Stimulated activated naive CD8-positive, alpha-beta T cell treated with anti-CD3 and anti-CD28 coated beads, Interleukin-15, amount 100 ng/mL, for 72 hours (primary cell): ENCODE data around the gene DUSP3.

ENCODE experiments used
- ATAC-seq: fragments of 150-1000 bp; cut with Tn5 transposase; 2 replicates; pipeline ENCODE4 v1.10.0; 2021; ENCODE audit warnings: mild to moderate bottlenecking, moderate library complexity
- DNase-seq, 2 donors: peaks; one replicate each; pipeline ENCODE4 v3.0.0; 2021 to 2022
- H3K27ac Mint-ChIP-seq, 2 donors: one replicate each; pipeline ENCODE4 v1.8.0; 2022; ENCODE audit warnings: mild to moderate bottlenecking in 2 of 2, mixed read lengths in 2 of 2, moderate library complexity in 2 of 2
- H3K27me3 Mint-ChIP-seq: one replicate; pipeline ENCODE4 v1.8.0; 2022; ENCODE audit warnings: mixed read lengths
- H3K4me1 Mint-ChIP-seq: one replicate; pipeline ENCODE4 v1.8.0; 2022; ENCODE audit warnings: mild to moderate bottlenecking, mixed read lengths
- H3K4me3 Mint-ChIP-seq, 2 donors: one replicate each; pipeline ENCODE4 v1.8.0; 2022; ENCODE audit warnings: mild to moderate bottlenecking in 2 of 2, mixed read lengths in 2 of 2, moderate library complexity in 1 of 2
- H3K9me3 Mint-ChIP-seq, 2 donors: one replicate each; pipeline ENCODE4 v1.8.0; 2022; ENCODE audit warnings: mixed read lengths in 2 of 2

DUSP3 gene

DNA sequence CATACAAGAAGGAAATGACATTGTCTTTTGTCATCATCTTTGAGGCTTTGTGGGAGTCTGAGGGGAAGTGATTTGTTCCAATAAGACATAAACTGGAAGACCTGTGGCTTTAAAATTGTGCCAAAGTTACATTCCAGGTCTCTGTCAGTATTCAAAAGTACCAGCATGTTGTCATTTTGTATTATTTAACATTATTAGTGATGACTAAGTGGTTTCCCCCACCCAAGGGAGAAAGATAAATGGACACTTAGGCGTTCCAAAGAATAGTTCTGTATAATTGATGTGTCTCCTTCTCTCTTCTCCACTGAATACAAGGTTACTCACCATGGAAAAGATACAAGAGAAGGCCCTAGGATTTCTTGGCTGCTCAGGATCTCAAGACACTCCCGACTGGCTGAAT is 5.3 kb upstream of the DUSP3 start:
- Mint-ChIP-seq H3K27me3 (peaks cover 49% of the 10 kb centered on the region), H3K27ac (no peak overlapping the region), H3K4me3 (no peak overlapping the region), H3K9me3 (no peaks in the 10 kb centered on the region), H3K4me1 (peaks cover 9% of the 10 kb centered on the region)
- DNase-seq (no peak), ATAC-seq (no peak)

DNA sequence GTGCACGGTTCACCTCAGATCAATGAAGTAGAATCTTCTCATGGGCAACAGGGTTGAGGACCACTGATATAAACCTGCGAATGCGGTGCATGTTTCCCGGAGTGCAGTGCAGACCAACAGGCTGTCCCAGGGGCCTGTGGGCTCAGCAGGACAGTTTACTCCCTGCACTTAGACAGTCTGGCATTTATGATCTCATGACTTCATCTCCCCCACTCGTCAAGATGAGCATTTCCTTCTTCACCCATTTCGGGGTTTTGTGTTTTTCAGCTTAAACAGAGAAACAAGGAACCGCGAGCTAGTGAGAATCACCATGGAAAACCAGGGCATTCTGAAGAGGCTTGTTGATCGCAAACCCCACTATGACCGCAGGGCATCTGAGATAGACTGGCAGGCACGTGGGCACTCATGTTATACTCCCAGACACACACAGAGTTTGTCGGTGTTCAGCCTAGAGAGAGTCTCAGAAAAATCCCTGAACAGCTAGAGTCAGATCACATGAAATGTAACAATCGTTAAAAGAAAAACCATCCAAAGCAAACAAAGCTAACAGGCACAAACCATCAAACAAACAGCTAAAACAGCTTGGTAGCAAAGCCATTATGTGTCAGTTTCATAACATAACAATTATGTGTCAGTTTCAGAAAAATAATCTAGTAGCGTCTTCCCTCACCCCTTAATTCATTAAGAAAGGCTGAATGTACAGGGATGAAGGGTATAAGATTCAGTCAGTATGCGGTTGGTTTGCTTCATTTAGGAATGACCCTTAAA is 4.3 kb upstream of the DUSP3 start:
- ATAC-seq, result no peak
- H3K4me3 Mint-ChIP-seq, result no peak overlapping the region
- DNase-seq, result no peak
- no peaks in the 10 kb centered on the region for H3K9me3 Mint-ChIP-seq
- H3K27ac Mint-ChIP-seq, result no peak overlapping the region
- H3K4me1 Mint-ChIP-seq, result peaks cover 10% of the 10 kb centered on the region
- peaks cover 51% of the 10 kb centered on the region for H3K27me3 Mint-ChIP-seq

DNA sequence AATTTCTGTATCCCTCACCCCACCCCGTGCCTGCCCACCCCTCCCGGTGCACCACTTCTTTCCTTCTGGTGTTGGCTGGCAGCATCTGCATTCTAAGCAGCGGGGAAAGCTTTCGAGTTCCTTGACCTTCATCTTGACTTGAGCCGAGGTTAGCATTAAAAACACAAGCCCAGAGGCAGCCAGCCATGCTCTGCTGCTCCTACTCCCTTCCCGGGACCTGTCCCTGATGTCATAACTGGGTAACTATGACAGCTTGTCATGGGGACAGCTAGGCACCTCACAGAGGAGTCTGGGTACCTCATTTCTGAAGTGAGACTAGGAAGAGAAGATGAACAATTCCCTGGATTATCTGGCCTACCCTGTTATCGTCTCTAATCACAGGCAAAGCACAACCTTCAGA is 1.4 kb upstream of the DUSP3 start, which contains the start of gene CFAP97D1:
Gene CFAP97D1, plus strand, starts transcription at position 301 of the 400 bp plus-strand sequence. Its CDS starts 28 bp downstream, at position 329.
- ATAC-seq (no peak), DNase-seq (no peak)
- Mint-ChIP-seq H3K4me1 (peaks cover 14% of the 10 kb centered on the region), H3K27ac (no peak within 1 kb of the TSS), H3K27me3 (peaks cover 51% of the 10 kb centered on the region), H3K4me3 (peak within 1 kb of the TSS; percentile 72 to 85), H3K9me3 (no peaks in the 10 kb centered on the region)

DNA sequence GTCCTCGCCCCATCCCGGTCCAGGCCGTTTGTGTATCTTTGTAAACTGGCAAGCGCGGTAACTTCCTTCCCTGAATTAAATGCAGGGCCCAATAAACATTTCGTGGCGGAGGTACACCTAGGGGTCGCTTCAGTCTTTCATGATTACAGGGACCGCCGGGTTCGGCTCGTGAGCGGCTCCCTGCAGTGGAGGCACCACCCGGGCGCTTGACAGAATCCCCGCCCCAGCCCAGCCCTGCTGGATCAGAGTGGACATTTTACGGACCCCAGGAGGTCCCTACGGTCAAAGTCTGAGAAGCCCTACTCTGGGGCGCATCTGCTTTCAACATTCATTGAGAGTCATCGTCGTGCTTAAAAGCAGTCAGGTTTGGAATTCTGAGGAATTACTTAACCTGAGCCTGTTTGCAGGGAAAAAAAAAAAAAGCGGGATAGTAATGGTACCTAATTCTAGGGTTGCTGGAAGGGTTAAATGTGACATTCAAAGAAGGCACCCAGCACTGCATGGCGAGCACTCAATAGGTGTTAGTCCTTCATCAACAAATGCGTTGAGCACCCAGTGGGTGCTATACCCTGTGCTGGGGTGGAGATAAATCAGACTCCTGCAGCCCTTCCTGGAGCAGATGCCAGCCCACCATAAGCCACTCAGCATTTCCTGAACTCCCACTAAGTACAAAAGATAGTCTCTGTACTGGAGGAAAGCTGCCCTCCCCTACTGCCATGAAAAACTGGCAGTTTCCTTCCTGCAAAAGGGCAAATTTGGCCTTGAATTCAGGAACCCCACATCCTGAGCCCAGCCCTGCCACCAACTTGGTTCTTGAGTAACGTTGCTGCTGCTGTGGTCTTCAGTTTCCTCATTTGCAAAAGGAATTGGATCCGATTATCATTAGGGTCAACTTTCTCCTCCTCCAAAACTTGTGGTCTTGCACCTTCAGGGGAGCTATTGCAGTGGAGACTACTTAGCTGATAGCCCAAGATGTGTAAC is 658 bp upstream of the DUSP3 start:
- Mint-ChIP-seq H3K9me3 (no peaks in the 10 kb centered on the region), H3K27ac (no peak overlapping the region), H3K4me3 (peak overlapping the region; percentile 72 to 85), H3K27me3 (peaks cover 51% of the 10 kb centered on the region), H3K4me1 (peaks cover 14% of the 10 kb centered on the region)
- ATAC-seq, result peak; percentile 65
- no peak for DNase-seq

DNA sequence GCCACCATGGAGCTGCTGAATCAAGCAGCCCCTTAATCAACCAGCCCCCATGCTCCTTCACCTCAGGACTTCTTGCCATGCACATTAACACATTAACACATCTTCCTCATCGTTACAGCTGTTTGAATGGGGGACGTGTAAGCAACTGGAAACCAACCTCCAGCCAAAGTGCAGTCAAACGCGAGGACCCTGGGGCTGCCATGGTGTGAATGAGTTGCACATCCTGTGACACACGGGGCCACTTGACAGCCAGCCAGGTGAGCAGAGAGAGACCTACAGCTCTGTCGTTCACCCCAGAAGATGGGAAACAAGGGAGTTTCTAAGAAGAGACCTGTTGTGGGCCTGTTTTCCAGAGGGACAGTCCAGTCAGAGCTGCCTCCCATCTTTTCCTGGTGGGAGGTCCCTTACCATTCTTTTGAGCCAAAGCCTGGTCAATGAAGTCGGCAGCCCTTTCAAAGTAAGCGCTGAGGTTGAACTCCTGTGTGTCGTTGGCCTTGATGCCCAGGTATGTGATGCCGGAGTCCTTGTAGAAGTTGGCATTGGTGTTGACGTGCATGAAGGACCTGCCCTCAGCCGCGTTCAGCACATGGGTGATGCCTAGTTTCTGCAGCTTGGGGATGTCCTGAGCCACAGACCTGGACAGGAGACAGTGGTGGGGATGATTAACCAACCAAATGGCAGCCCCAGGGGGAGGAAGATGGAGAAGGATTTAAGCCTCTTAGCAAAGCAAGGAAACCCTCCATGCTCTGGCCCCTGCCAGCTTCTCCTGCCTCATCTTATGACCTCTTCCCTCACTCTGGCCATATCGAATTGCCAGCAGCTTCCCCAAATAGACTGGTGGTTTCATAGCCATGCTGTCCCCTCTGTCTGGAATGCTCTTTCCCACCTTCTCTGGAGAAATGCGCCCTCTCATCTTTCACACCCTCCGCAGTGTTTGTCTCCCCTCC is 4.2 kb downstream of the DUSP3 start:
- H3K27ac Mint-ChIP-seq, result peak overlapping the region in 1 of 2 donors; percentile 57
- no peak for ATAC-seq

DNA sequence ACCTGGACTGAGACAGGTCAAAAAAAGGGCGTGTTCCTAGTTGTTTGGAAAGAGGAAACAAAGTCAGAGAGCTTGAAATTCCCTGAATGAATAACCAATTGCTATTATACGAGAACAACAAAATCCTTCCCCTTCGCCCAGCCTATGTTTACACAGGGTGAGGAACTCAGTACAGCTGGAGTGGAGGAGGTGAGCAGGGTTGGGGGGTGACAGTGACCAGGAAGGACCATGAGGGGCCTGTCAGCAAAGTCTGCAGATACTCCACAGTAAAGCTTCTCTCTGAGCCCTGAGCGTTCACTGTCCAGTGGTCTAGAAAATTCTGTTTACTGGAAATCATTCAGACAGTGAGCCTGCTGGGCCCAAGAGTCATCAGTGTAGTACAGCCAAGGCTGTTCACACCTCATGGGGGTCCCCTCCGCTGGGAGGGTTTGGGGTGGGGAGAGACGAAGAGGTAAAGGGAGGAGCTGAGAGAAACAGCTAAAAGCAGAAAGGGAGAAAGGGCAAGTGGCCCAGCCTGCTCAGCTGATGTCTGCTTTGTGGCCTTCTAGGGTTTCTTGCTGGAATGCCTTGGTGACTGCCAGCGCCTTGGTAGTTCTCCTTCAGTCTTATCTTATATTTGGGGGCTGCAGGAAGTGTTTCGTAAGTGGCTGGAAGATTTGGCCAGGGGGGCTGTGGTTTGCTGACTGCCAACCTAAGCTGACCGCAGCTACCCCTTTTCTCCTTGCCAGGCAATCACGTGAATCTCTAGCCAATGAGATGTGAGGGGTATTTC is 5.7 kb downstream of the DUSP3 start:
- H3K9me3 Mint-ChIP-seq, result no peaks in the 10 kb centered on the region
- no peak for DNase-seq
- H3K4me3 Mint-ChIP-seq, result no peak overlapping the region
- ATAC-seq, result no peak
- peak overlapping the region in 1 of 2 donors; percentile 23 for H3K27ac Mint-ChIP-seq
- peaks cover 13% of the 10 kb centered on the region for H3K4me1 Mint-ChIP-seq
- no peaks in the 10 kb centered on the region for H3K27me3 Mint-ChIP-seq

More for the DNA sequence above, 4.2 kb downstream of the DUSP3 start:
- Mint-ChIP-seq H3K9me3 (no peaks in the 10 kb centered on the region), H3K4me3 (no peak overlapping the region), H3K27me3 (peaks cover 7% of the 10 kb centered on the region), H3K4me1 (peaks cover 19% of the 10 kb centered on the region)
- no peak for DNase-seq

DNA sequence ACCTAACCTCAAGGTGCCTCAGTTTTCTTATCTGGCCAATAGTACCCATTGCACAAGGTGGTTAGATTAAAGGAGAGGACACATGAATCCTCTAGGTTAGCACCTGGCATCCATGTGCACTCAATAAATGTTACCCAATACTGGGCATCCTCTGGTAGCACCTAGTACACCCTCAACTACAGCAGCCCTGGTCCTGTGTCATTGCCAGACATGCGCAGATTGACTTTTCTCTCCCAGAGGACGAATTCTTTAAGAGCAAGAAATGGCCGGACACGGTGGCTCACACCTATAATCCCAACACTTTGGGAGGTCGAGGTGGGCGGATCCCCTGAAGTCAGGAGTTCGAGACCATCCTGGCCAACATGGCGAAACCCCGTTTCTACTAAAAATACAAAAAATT is 7.3 kb downstream of the DUSP3 start:
- ATAC-seq, result no peak
- no peak overlapping the region for H3K27ac Mint-ChIP-seq
- no peak overlapping the region for H3K4me3 Mint-ChIP-seq
- no peak for DNase-seq
- H3K9me3 Mint-ChIP-seq, result no peaks in the 10 kb centered on the region
- H3K27me3 Mint-ChIP-seq, result no peaks in the 10 kb centered on the region
- peaks cover 9% of the 10 kb centered on the region for H3K4me1 Mint-ChIP-seq

DNA sequence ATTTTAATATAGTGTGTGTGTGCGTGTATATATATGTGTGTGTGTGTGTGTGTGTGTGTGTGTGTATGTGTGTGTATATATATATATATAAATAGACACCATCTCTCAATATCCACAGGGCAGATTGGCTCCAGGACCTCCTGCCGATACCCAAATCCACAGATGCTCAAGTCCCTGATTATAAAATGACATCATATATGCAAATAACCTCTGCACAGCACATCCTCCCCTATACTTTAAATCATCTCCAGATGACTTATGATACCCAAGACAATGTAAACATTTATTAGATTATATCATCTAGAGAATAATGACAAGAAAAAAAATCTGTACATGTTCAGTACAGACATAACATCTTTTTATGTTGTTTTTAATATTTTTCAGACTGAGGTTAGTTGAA is 7.8 kb downstream of the DUSP3 start:
- no peaks in the 10 kb centered on the region for H3K9me3 Mint-ChIP-seq

DNA sequence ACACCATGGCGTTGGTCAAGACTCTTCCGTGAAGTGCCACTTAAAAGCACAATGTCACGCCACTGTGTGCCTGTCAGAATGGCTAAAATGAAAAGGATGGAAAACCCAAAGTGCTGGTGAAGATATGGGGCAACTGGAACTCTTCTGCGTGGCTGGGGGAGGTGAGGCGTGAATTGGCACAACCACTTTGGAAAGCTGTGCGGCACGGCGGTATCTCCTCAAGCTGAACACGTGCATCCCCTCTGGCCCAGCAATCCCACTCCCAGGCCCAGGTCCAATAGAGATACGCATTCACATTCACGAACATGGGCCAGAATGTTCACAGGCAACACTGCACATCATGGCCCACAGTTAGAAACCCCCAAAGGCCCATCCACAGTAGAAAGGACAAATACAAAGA is 8.9 kb downstream of the DUSP3 start:
- Mint-ChIP-seq H3K9me3 (no peaks in the 10 kb centered on the region), H3K27ac (no peak overlapping the region), H3K4me1 (peaks cover 9% of the 10 kb centered on the region), H3K27me3 (no peaks in the 10 kb centered on the region), H3K4me3 (no peak overlapping the region)
- ATAC-seq, result no peak
- DNase-seq, result no peak

More for the DNA sequence above, 7.8 kb downstream of the DUSP3 start:
- Mint-ChIP-seq H3K27ac (no peak overlapping the region), H3K27me3 (no peaks in the 10 kb centered on the region), H3K4me3 (no peak overlapping the region), H3K4me1 (peaks cover 9% of the 10 kb centered on the region)
- DNase-seq, result no peak
- ATAC-seq, result no peak

DNA sequence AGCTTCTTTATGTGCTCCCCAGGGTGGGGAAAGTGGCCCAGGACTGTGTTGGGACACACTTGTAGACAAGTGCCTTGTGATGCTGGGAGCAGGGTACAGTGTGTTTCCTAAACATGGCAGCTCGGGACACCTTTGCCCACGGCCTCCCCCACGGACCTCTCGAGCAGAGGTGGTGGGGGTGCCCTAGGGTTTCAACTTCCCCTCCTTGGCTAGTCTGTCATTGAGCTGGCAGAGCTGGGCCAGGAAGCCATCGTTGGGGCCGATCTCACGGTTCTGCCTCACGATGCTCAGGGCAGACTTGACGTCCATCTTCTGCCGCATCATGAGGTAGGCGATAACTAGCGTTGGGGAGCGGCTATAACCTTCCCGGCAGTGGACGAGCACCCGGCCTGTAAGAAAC is 9.4 kb downstream of the DUSP3 start:
- H3K4me3 Mint-ChIP-seq, result no peak overlapping the region
- DNase-seq (no peak), ATAC-seq (no peak)
- H3K9me3 Mint-ChIP-seq, result no peaks in the 10 kb centered on the region
- no peak overlapping the region for H3K27ac Mint-ChIP-seq
- no peaks in the 10 kb centered on the region for H3K27me3 Mint-ChIP-seq
- H3K4me1 Mint-ChIP-seq, result peaks cover 9% of the 10 kb centered on the region

DNA sequence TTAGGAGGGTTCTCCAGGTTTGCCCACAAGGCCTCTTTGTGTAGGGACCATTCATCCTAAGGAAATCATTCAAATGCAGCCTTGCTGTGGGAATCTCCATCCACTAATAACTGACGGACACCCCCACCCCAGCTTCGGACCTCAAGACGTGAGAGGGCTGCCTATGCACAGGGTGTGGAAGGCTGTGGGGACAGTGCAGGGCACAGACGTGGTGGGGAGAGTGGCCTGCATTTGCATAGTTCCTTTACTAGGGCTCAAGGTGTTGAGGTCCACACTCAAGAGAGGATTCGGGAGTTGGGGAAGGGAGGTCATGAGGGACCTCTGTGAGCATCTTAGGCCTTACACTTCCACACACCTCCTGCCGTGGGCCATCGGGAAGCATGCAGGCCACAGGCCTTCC is 9.8 kb downstream of the DUSP3 start:
- DNase-seq (no peak), ATAC-seq (no peak)
- Mint-ChIP-seq H3K4me1 (peaks cover 9% of the 10 kb centered on the region), H3K4me3 (no peak overlapping the region), H3K27ac (no peak overlapping the region), H3K9me3 (no peaks in the 10 kb centered on the region), H3K27me3 (no peaks in the 10 kb centered on the region)

DNA sequence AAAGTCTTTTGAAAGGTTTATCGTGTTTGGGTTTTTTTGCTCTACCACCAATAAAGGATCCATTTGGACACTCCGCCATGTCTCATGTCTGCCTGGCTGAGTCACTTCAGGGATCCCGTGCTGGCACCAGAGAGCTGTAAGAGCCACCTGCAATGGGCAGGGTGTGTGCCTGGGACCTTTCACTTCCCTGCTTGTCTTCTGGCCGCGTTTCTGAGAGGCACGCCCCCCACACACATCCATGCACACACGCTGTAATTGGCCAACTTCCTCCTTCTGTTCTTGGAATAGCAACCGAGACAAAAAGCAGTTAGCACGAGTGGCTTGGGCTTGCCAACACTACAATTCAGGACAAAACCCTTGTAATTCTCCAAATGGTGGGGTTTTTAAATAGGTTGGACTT is 10.4 kb downstream of the DUSP3 start:
- Mint-ChIP-seq H3K4me1 (peaks cover 3% of the 10 kb centered on the region), H3K9me3 (no peaks in the 10 kb centered on the region), H3K4me3 (no peak overlapping the region), H3K27me3 (no peaks in the 10 kb centered on the region), H3K27ac (no peak overlapping the region)
- ATAC-seq (no peak), DNase-seq (no peak)

DNA sequence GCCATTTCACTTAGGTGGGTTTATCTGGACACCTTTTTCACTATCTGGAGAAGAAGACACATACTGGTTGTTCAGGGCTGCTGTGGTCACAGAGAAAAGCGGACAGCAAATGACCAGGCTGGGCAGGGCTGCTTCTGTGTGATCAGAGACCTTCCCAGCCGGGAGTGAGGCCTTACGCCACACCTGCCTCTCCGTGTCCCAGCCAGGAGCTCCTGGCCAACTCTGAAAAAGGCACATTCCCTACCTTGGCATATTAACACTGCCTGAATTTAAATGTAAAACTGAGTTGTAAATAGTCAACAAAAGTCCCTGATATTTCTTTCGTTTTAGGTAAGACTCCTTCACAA is 11.1 kb downstream of the DUSP3 start:
- Mint-ChIP-seq H3K4me3 (no peak overlapping the region), H3K27ac (peak overlapping the region in 1 of 2 donors; percentile 27), H3K9me3 (no peaks in the 10 kb centered on the region), H3K4me1 (no peaks in the 10 kb centered on the region), H3K27me3 (no peaks in the 10 kb centered on the region)
- ATAC-seq (no peak), DNase-seq (no peak)

DNA sequence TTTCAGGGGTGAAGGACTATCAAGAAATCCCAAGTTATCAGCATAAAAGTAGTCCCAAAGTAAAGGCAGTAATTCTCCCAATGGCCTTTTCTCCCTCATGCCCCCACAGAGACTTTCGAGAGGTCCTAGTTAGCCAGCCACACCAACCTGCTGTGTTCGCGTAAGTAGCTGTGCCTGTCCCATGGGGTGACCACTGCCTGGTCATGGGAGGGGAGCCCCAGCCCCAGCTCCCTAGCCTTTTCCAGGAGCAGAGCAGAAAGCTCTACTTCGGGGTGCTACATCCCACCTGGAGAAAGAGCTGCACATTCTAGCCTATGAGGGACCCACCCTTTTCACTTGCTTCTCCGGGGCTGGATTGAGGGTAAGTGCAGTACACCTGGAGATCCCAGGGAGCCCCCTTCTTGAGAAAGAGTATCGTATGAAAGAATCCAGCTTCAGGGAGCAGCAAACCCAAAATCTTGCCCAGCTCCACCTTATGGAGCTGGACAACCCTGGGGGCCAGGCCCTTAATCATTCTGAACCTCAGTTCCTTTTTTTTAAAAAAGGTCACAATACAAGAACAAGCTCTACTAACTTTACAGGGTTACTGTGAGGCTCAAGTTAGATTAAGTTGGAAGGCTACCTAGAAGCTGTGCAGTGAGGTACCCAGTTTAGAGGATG is 11.6 kb downstream of the DUSP3 start:
- Mint-ChIP-seq H3K4me1 (no peaks in the 10 kb centered on the region), H3K27ac (peak overlapping the region in 1 of 2 donors; percentile 27), H3K9me3 (no peaks in the 10 kb centered on the region), H3K27me3 (no peaks in the 10 kb centered on the region), H3K4me3 (no peak overlapping the region)
- ATAC-seq, result no peak
- DNase-seq, result no peak
